HG03442 (cell line): ENCODE data around the gene PLD5.
A peak's percentile ranks its signal among the peaks of the same experiment; 100 is the strongest.
"Not testable (repeated sequence)": the region's sequence is repeated elsewhere in the genome, so short reads cannot be mapped to it uniquely, and the experiment has no call there.

Source experiments
- ATAC-seq: cut with Tn5 transposase; IDR thresholded peaks from one replicate; pipeline ENCODE4 v1.9.1; 2021; ENCODE audit warnings: mild to moderate bottlenecking, moderate library complexity; ENCODE audit not compliant: unreplicated experiment

The PLD5 gene

DNA sequence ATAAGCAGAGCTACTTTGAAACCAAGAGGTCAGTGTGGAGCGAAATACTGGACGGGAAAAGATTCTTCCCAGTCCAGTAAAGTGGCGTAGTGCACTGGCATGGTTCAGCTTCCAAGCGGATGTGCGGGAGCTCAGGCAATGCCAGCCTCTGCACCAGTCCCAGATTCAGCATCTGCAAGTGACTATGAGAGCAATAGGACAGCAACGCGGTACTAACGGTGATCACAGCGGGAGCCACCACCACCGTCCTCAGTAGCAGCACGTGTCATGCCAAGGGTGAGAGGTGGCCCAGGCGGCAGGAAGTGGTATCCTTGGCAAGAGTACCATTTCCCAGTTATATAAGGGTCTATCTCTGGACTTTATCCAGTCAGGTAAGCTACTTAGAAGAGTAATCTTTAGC is 17.8 kb downstream of the PLD5 start:
- ATAC-seq, result no peak

DNA sequence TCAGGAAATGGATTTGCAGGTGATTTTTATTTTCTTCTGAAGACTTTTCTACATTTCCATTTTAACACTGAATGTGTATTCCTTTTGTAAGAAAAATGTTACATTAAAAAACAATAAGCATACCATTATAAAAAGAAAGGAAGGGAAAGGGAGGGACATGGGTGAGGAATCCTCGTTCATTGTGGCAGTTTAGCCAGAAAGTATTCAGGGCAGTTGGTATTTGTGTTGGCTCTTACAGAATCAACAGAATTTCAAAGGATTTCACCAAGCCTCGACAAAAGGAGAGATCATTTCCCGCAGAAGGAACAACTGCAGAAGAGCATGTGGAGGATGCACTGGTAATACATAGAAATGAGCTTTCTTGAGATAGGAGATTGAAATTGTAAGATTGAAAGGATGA is 35.0 kb downstream of the PLD5 start:
- no peak for ATAC-seq

DNA sequence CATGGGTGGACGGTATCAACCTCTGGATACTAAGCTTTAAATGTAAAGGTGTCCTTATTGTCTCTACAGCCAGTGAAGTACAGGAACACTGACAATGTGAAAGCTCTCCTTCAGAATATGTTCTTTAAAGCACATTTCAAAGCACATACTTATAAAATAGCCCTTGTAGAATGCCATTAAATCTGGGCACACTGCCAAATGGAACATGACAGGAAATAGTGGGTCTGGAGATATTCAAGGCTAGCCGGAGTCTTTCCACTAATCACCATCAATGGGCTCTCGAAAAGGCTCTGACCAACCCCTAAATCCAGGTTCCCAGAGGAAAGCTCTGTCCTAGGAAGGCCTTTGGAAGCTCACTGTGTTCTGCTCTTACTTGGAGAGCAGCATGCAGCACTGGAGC is 46.6 kb downstream of the PLD5 start:
- ATAC-seq, result no peak

DNA sequence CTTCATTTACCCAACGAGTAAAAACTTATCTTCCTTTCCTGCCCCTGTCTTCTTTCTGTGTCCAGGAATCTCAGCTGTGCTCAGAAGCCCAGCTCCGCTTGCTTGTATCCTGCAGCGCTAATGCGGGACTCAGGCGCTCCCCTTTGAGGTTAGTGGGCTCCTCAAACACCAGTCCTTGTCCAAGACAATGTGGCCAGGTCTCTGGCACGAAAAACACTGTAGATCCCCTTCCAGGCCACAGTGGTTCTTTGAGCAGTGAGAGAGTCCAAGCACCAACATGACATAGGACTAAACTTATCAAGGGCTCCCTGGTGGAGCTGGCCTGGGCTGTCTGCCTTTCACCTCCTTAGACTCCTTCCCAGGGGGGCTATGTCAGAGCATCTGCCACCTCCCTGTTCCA is 53.7 kb downstream of the PLD5 start:
- ATAC-seq, result no peak

DNA sequence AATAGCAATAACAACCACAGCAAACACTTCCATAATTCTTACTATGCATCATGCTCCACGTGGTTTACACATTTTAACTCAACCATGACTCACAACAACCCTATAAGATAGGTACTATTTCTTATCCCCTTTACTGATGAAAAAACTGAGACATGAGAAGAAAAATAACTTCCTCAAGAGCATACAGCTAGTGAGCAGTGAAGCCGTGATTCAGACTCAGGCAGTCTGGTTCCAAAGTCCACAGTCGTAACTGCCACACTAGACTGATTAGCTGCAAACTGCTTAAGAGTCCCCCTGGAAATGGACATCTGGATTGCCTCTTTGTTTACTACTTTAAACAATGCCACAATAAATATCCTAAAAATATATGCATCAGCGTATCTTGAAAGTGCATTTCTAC is 55.7 kb downstream of the PLD5 start:
- no peak for ATAC-seq

DNA sequence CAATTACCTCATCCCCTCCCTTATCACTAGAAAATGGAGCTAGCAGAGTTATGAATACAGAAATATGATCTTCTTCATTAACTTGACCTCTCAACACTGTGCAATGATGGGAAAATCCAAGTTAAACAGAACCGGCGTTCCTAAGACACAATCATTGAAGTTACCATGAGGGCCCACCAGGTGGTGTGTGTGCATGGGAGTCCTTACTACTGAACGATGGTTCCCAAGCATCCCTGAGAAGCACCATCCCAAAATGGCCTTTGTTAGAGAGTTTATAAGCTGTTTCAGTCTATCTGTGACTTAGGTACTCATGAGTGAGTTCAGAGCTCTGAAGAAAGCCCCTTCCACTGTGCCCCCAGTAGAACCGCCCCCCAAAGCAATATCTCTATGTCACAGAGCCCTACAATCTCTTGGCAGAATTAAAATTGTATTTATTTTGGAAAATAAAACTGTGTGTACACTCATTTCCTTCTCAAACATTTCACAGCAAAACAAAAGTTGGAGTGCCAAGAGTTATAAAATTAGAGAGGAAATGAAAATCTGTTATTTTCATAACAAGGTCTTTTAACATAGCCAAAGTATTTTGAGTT is 56.8 kb downstream of the PLD5 start:
- ATAC-seq, result peak; percentile 89

DNA sequence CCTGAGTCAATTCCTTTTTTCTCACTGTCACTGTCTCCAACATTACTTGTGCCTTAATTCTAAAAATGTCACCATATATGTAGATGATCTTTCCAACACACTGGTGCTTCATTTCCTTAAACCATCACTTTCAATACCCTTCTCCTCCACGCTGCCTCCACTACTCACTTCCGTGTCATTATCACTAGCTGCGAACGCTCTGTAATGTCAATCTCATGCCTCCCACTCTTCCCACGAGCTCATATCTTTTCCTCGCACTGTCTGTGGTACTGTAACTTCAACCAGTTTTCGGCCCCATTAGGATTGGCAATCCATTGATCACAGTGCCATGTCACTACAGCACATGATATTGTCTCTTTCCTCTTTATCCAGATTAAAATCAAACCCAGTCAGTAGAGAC is 61.6 kb downstream of the PLD5 start:
- ATAC-seq, result no peak

DNA sequence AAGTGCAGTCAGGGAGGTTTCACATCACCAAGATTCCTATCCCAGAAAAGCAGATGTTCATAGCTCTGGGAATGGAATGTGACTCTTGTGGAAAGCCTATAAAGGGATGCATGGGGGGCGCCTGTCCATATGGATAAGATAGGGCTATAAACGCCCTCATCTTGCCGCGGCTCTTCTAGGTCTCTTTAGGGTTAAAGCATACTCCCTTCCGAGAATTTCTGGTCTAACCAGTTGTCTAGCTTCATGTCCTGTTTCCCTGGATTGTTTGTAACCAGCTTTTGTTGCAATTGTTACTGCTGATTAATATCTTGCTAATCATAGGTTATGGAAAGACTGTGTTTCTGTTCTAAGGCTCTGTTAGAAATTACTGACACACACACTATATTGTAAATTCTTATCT is 64.8 kb downstream of the PLD5 start:
- not testable (repeated sequence) for ATAC-seq

DNA sequence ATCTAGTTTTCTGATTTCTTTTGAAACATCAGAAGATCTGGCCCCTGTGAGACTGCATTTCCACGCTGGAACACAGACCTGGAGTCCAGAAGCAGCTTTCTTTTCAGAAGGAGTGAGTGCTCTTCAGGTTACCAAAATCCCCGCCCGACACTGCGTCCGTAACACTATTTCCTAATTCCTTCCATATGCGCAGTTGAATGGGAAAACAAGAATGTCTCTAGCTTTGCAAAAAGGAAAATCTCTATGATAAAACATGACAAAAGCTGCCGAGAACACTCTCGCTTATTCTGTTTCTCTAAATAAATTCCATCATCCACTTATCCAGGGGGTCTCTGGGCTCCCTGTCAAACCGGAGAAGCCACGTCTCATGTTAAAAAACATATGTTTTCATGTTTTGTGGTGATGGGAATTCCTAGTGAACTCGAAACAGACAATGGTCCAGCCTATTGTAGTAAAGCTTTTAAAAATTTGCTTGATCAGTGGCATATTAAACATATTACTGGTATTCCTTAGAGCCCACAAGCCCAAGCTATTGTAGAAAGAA is 67.7 kb downstream of the PLD5 start:
- ATAC-seq, result no peak

DNA sequence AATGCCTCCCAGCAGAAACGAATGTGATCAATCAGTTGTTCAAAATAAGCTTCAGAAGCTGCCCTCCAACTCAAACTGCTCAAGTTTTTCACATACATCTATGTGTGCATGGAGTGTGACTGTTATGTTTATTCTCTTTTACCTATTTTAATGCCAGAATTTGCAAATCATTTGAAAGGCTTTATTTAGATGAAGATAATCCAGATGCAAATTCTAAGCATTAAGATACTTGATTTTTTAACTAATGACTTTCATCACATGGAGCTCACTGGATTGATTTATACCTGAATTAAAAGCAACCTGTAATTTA is 69.5 kb downstream of the PLD5 start:
- ATAC-seq, result peak; percentile 7

DNA sequence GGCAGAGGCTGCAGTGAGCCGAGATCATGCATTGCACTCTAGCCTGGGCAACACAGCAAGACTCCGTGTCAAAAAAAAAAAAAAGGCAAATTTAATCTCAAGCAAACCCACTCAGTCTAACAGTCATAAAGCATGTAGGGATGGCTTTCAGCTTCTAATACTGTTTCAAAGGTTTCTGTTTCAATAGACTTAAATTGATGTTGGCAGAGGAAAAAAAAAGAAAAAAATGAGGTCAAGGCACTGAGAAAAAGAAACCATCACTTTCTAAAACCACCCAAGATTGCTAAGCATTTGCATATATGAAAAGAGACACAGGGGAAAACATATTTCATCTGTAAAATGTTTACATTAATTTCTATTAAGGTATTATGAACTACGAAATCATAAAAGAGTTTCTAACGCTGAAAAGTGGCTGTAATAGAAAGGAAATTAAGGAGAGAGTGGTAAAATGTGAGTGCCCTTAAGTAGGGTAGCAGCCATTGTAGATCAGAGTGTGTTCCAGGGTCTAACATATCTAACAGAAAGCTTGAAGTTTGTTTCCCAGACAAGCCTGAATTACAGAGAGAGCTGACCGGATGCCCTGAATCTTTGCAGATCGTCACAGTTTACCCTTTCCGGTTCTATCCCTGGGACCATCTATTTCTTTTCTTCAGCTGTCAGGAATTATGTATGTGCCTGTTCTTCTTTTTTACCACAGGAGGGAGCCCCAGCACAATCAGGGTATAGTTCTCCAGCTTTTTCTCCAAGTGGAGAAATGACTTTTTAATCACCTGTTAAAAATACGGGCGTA is 70.0 kb downstream of the PLD5 start:
- peak; percentile 77 for ATAC-seq

DNA sequence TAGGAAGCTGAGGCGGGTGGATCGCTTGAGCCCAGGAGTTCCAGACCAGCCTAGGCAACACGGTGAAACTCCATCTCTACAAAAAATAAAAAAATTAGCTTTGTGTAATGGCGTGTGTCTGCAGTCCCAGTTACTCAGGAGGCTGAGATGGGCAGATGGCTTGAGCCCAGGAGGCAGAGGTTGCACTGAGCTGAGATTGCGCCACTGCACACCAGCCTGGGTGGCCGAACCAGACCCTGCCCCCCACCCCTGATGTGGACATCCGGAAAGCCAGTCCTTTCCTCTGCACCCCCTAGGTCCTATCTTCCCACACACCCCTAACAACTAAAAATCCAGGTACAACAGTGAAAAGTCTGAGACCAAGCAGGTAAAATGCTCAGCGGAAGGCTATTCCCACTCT is 71.9 kb downstream of the PLD5 start:
- ATAC-seq, result no peak

DNA sequence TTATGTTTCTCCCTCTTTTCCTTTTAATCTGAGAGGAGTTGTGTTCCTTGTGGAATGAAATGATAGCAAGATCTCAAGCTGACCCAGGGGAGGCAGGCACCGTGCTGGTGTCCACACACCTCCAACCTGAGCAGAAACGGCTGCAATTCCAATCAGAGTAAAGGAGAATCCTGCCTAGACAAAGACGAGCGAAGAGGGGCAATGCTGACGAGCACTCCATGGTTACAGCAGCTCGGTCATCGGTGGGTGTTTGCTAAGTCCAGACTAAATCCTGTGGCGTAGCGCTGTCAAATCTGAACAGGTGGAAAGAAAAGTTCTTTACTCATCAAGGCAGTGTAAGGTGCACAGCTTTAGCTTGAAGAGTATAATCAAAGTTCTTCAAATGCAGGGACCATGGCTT is 74.8 kb downstream of the PLD5 start:
- ATAC-seq, result no peak

DNA sequence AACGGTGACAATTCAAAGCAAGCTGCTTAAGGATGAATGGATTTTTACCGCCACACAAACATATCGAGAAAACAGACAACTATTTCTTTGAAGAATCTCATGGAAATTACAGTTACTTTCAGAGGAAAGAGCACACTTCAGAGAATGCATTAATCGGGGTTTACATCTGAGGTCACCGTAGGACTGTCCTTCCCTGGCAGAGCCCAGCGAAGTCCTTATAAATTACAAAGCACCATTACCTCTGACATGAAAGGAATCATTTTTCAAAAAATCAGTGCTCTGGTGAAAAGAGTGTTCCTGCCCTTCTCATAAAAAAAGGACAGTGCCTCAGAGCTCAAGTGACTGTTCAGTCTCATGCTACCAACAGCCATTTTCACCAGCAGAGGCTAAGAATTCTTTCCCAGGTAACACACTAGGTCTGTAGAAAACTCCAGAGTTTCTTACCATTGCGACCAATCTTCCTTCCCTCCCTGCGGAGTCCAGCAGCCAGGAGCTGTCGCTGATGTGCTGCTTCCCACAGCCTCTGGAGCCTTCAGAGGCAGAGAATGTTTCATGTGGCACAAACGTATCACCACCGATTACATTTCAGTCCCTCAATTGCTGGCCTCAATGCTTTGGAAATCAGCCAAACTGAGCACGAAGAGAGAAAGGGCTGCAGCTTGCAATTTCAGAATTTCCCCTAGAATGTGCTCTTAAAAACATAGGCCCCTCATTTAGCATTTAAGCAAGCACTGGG is 75.4 kb downstream of the PLD5 start:
- ATAC-seq, result no peak

DNA sequence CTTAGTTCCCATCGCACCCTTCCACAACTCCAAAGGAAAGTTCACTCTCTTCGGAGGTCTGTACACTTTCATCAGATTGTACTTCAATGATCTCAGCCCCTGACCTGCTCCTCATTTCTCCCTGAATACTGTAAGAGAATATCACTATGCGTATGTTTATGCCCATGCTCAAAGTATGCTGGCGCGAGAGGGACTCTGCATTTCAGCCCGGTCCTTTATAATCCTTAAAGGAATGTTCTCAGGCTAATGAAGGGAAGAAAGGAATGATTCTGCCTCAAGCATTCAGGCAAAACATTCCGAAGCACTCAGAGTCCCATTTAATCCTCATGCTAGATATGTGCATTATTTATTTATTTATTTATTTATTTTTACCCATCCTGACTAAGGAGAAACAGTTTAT is 76.8 kb downstream of the PLD5 start:
- no peak for ATAC-seq

DNA sequence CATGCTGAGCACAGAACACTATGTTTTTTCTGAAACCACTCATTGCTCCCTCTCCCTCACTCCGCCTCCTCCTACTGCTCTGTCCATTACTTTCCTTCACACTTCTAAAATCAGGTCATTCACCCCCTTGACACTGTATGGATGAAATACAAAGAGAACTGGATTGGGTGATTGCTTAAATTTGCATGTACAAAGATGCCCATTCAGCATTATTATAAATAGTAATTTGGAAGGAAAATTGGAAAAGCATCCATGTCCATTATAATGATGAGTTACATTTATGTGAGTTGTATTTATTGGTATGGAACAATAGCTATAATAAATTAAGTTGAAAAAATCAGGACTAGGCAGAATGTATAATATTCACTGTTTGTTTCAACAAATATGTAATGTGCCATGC is 83.7 kb downstream of the PLD5 start:
- ATAC-seq, result no peak

DNA sequence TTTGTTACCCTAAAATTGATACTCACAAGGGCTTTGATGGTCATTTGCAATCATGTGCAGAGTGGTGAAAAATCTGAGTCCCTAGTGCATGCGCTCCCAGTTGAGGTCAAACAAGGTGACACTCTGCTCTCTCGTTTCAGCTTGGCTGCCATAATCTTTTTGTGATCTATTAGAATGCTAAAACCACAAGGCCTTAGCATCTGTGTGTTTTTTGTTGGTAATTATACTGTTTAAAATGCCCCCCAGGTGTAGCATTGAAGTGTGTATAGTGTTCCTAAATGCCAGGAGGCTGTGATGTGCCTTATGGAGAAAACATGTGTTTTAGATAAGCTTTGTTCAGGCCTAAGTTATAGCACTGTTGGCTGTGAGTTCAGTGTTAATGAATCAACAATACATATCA is 89.3 kb downstream of the PLD5 start:
- no peak for ATAC-seq

DNA sequence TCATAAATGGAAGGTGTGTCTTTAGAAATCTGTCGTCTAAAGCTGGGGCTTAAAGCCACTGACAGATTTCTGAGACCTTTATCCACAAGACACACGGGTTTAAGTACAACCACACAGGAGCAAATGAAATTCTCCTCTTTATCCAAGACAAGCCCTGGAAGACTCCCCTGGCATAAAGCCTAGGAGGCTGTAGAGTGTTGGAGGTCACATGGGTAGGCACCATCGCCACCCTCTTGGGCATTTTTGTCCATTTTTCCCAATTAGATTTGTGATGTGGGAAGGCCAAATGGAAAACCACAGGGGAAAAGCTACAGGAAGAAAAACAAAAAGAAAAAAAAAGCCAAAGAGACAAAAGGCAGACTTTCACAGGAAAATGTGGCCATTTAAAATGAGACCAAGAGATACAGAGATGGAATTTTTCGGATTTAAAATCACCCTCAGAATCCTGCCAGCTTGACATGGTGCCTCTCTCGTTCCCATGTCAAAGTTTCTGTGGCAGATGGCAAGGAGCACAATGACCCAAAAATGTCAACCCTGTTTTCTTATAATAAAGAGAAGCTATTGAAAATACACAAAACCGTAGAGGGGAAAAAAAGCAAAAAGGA is 91.9 kb downstream of the PLD5 start:
- no peak for ATAC-seq

DNA sequence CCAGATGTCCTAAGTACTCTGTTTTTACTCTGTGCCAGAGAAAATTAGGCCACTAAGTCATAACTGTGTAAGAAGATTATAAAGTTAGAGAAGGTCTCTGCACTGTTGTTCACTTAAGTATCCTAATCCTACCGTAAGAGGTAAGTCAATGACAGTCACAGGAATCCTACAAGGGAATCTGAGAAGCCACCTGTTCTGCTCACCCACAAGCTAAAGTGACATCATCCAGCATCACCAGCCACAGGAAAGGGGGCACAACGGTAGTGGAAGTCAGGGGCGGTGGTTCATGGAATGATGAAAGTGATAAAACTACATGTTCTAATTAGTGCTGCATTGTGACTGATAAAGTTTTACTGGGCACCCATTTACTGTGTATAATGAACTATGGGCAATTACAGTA is 92.7 kb downstream of the PLD5 start:
- ATAC-seq, result no peak

DNA sequence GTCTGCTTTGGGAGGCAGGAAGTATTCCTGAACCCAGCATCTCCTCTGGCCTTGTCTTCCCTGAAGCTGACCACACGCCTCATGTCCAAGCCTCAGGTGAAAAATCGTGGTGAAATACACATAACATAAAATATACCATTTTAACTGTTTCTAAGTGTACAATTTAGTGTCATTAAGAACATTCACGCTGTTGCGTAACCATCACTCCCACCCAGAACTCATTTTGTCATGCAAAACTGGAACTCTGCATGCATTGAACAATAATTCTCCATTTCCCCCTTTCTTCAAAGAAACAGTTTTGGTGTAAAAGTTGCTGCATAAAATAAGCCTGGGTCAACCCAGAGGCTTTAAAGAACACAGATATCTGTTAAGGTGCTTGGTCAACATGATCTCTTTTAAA is 93.5 kb downstream of the PLD5 start:
- ATAC-seq, result no peak

DNA sequence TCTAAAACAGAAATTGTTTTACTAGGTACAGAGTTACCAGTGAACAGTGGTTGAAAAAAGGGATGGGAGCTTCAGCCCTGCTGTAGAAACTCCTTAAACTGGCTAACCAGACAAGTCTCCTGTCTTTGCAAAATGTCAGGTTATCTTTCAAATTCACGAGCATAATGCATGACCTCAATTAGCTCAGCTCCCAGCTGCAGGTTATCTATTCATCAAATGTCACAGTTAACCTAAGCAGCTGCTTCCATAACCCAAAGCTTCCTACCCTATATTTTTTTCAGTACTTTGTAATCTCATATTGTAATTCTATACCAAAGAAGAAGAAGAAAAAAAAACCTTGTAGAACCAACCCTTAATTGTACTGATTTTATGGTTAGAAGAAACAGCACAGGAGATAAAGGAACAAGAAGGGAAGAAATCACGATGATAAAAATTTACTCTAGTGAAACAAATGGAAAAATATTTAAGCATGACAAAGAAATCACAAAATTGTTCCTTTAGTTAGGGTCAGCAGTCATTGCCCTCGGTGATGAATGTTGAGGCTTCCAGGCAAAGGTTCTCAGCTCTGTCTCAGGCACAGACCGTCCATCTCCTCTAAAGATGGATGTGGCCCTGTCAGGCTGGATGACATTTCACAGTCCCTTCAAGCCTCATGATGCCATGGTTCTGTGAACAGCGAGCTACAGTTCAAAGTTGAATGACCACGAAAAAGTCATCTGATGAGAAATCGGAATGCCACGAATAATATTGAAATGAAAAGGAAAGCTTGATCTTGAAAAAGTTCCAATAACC is 95.9 kb downstream of the PLD5 start:
- no peak for ATAC-seq
